HepG2 (cell line): ENCODE results near the gene RNU5B-1. TPM values are rescaled to one million over a fixed set of nuclear protein-coding genes. Genes with fewer than 3 reads are reported as not detected.

Source experiments
- ATAC-seq: fragments of 200-7000 bp; cut with Tn5 transposase; 3 replicates; pipeline ENCODE4 v1.9.1; 2020; ENCODE audit warnings: mild to moderate bottlenecking, moderate library complexity
- BruUV-seq: library from RNA; stranded (reverse); fragments of 400-500 nt; replicated peaks from 2 replicates; lab custom pipeline; 2021; lab: Mats Ljungman, UMichigan
- CTCF ChIA-PET: fragments of 300-600 bp; formaldehyde crosslinking; extraction: SDS; loops from one replicate; lab custom pipeline; 2021; ENCODE audit warnings: low total read pairs, inconsistent platforms, low intra/inter-chr PET ratio; lab: Yijun Ruan, JAX
- POLR2A ChIA-PET: fragments of 350-600 bp; sonication (Branson Sonifier 250); formaldehyde crosslinking; loops from one replicate; lab custom pipeline; 2020; ENCODE audit warnings: antibody characterized with exemption, inconsistent platforms; lab: Yijun Ruan, JAX
- DNase-seq: peaks from one replicate; pipeline ENCODE4 v3.0.0-alpha.2; 2015; ENCODE audit warnings: low spot score
- FAIRE-seq: peaks from 3 replicates; lab custom pipeline; 2011; peaks lifted over from hg19 to GRCh38; lab: Jason Lieb, UNC
- H2AFZ ChIP-seq: one replicate; pipeline ENCODE4 v1.6.1; 2011; ENCODE audit warnings: low read length, inconsistent platforms
- H3K27ac ChIP-seq: fragments of 300-600 bp; 3 replicates; pipeline ENCODE4 v1.8.0; 2011; ENCODE audit warnings: mixed run types, mild to moderate bottlenecking, mixed read lengths, low read length, inconsistent platforms; ENCODE audit not compliant: insufficient read depth; ENCODE audit errors: extremely low read length
- H3K27me3 ChIP-seq, 2 experiments: fragments of 200-600 bp in 1 of 2; 2 replicates in 1 of 2; 3 replicates in 1 of 2; pipeline versions ENCODE4 v1.6.0 to v1.8.0; 2011; ENCODE audit warnings: low read length in 2 of 2, mild to moderate bottlenecking in 2 of 2, moderate library complexity in 2 of 2, inconsistent platforms in 1 of 2; ENCODE audit not compliant: insufficient read depth in 2 of 2, control insufficient read depth in 1 of 2
- H3K36me3 ChIP-seq, 2 experiments: fragments of 200-600 bp in 1 of 2; replicated peaks in 1 of 2; 2 replicates in 1 of 2; 3 replicates in 1 of 2; pipeline versions ENCODE4 v1.5.1 to v1.8.0; 2011; ENCODE audit warnings: low read length in 2 of 2, inconsistent platforms in 1 of 2; ENCODE audit not compliant: insufficient read depth in 2 of 2, control insufficient read depth in 1 of 2
- H3K4me1 ChIP-seq: 2 replicates; pipeline ENCODE4 v1.5.1; 2012; ENCODE audit warnings: low read length, inconsistent platforms; ENCODE audit not compliant: insufficient read depth
- H3K4me2 ChIP-seq: 2 replicates; pipeline ENCODE4 v1.6.0; 2011; ENCODE audit warnings: low read depth, low read length, inconsistent platforms
- H3K4me3 ChIP-seq, 3 experiments: fragments of 200-600 bp in 1 of 3; sonication (generic), shearing (Covaris generic) in 1 of 3; replicated peaks in 1 of 3; 2 replicates each; pipeline ENCODE4 v1.5.1; 2011 to 2016; ENCODE audit warnings: low read length in 3 of 3, inconsistent platforms in 2 of 3, low read depth in 2 of 3, mild to moderate bottlenecking in 2 of 3, control low read depth in 1 of 3, mixed read lengths in 1 of 3; ENCODE audit not compliant: insufficient read depth in 1 of 3
- H3K79me2 ChIP-seq: one replicate; pipeline ENCODE4 v1.6.1; 2011; ENCODE audit warnings: low read length, inconsistent platforms; ENCODE audit not compliant: insufficient read depth
- H3K9ac ChIP-seq: 2 replicates; pipeline ENCODE4 v1.6.0; 2011; ENCODE audit warnings: mild to moderate bottlenecking, low read depth, low read length, inconsistent platforms; ENCODE audit not compliant: insufficient read depth
- H3K9me3 ChIP-seq: 2 replicates; pipeline ENCODE4 v1.5.1; 2012; ENCODE audit warnings: mild to moderate bottlenecking, low read length
- H4K20me1 ChIP-seq: 2 replicates; pipeline ENCODE4 v1.6.0; 2011; ENCODE audit warnings: inconsistent platforms, mild to moderate bottlenecking, low read length, moderate library complexity; ENCODE audit not compliant: insufficient read depth
- BORCS8-MEF2B ChIP-seq: sonication (generic); formaldehyde crosslinking; IDR thresholded peaks from 2 replicates; pipeline ENCODE4 v1.8.0; 2022; ENCODE audit warnings: mild to moderate bottlenecking, missing genetic modification reagents
- GATAD2A ChIP-seq: IDR thresholded peaks from 2 replicates; pipeline ENCODE4 v1.6.1; 2016
- HOXA3 ChIP-seq: sonication (generic); formaldehyde crosslinking; IDR thresholded peaks from 2 replicates; pipeline ENCODE4 v1.5.0; 2020; ENCODE audit warnings: missing genetic modification reagents
- MAFF ChIP-seq: IDR thresholded peaks from 2 replicates; pipeline ENCODE4 v1.6.1; 2011; ENCODE audit warnings: low read depth, low read length, improper control_type of control experiment
- REPIN1 ChIP-seq: sonication (generic); formaldehyde crosslinking; IDR thresholded peaks from 2 replicates; pipeline ENCODE4 v1.8.0; 2022; ENCODE audit warnings: missing genetic modification reagents, low read depth, mild to moderate bottlenecking, borderline replicate concordance
- TRIM24 ChIP-seq: sonication (generic); formaldehyde crosslinking; IDR thresholded peaks from 2 replicates; pipeline ENCODE4 v1.8.0; 2022; ENCODE audit warnings: mild to moderate bottlenecking, missing genetic modification reagents
- TSC22D2 ChIP-seq: sonication (generic); formaldehyde crosslinking; IDR thresholded peaks from 2 replicates; pipeline ENCODE4 v1.5.1; 2020; ENCODE audit warnings: missing genetic modification reagents, mild to moderate bottlenecking, borderline replicate concordance
- ZBTB1 ChIP-seq: sonication (generic); formaldehyde crosslinking; IDR thresholded peaks from 2 replicates; pipeline ENCODE4 v1.4.0; 2020; ENCODE audit warnings: missing genetic modification reagents, borderline replicate concordance
- ZFX ChIP-seq: sonication (generic); formaldehyde crosslinking; IDR thresholded peaks from 2 replicates; pipeline ENCODE4 v1.4.0; 2020; ENCODE audit warnings: mild to moderate bottlenecking, low read depth, missing genetic modification reagents, moderate library complexity
- ZNF224 ChIP-seq: sonication (generic); formaldehyde crosslinking; IDR thresholded peaks from 2 replicates; pipeline ENCODE4 v1.5.0; 2020; ENCODE audit warnings: mild to moderate bottlenecking, missing genetic modification reagents
- ZNF546 ChIP-seq: sonication (generic); formaldehyde crosslinking; conservative IDR thresholded peaks from 2 replicates; pipeline ENCODE4 v1.8.1; 2023; ENCODE audit warnings: mild to moderate bottlenecking, missing genetic modification reagents
- ZNF567 ChIP-seq: sonication (generic); formaldehyde crosslinking; IDR thresholded peaks from 2 replicates; pipeline ENCODE4 v1.8.1; 2023; ENCODE audit warnings: mild to moderate bottlenecking, missing genetic modification reagents, borderline replicate concordance
- ZNF605 ChIP-seq: sonication (generic); formaldehyde crosslinking; IDR thresholded peaks from 2 replicates; pipeline ENCODE4 v1.8.0; 2022; ENCODE audit warnings: mild to moderate bottlenecking, missing genetic modification reagents
- WGBS: methylation state at CpG from one replicate; pipeline ENCODE4 v1.1.6; 2017; ENCODE audit warnings: low lambda C conversion rate; 5-methylcytosine and 5-hydroxymethylcytosine counted together
- in situ Hi-C: cut with HindIII; loops from 2 replicates; pipeline ENCODE4 v1.10.0; 2017; ENCODE audit warnings: low pct_unique_long_range_greater_than_20kb; ENCODE audit not compliant: extremely low pct_ligation_motif_present
- intact Hi-C: fragments of 100-400 bp; cut with micrococcal nuclease; formaldehyde crosslinking; loops from one replicate; pipeline ENCODE4 v1.10.0; 2022; ENCODE audit not compliant: unreplicated experiment
- polyA plus RNA-seq, 8 experiments: library from polyadenylated mRNA; depleted of rRNA in 3 of 8; stranded (reverse) in 7 of 8; unstranded in 1 of 8; fragments of >200 nt; fragmentation: Illumina TruSeq in 4 of 8; extraction: Trizol in 4 of 8; gene quantifications; 2 replicates each; pipeline versions ENCODE4 v1.2.1 to v1.2.3, GENCODE V29; 2011 to 2016; ENCODE audit warnings: low read depth in 4 of 8, missing spikeins in 1 of 8, mixed read lengths in 1 of 8; ENCODE audit not compliant: insufficient read depth in 1 of 8
- total RNA-seq, 5 experiments: library from RNA; depleted of rRNA; stranded (reverse); fragments of >200 nt; fragmentation: Illumina TruSeq; extraction: Trizol; gene quantifications; 2 replicates each; pipeline ENCODE4 v1.2.3, GENCODE V29; 2016; ENCODE audit warnings: low read depth in 1 of 5
- TF ChIP-seq, protein P1 (sequence below): sonication (generic); formaldehyde crosslinking; IDR thresholded peaks from 2 replicates; pipeline ENCODE4 v1.8.1; 2023; ENCODE audit warnings: mild to moderate bottlenecking, inconsistent platforms, moderate library complexity, missing genetic modification reagents, borderline replicate concordance
- TF ChIP-seq, protein P2 (sequence below): IDR thresholded peaks from 2 replicates; pipeline ENCODE4 v1.6.1; 2012; ENCODE audit warnings: inconsistent platforms
- TF ChIP-seq, protein P3 (sequence below): IDR thresholded peaks from 2 replicates; pipeline ENCODE4 v1.6.1; 2018; ENCODE audit warnings: missing genetic modification reagents

RNU5B-1 gene
- total and polyA plus RNA-seq, 2 of the 13 experiments (the other 11 are each of a cell fraction or from before 2014, with no cell fraction given) = 1,646 TPM; not detected in 1

DNA sequence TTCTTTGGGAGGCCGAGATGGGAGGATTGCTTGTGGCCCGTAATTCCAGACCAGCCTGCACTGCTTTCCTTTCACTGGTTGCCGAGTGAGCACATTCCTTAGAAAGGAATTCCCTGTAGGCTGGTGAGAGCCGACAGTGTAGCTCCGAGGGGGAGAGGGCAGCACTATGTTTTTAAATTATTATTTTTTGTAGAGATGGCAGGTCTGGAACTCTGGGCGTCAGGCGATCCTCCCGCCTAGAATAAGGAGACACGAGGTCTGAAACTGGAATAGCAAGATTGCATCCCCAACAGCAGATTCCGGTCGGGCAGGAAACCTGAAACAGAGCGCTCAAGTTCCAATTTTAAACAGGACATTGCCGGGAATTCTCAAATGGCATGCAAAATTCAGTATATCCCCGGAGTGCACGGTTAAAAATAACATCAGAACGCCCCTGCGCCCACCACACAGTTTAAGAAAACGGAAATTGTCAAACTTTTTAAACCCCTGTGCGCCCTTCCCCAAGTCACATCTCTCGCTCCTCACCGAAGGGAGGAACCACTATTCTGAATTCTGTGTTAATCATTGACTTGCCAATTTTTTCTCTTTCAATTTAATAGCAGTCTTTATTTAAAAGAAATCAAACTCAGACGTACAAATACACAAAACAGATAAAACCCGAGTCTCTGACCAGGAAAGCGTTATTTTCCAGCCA is 643 bp upstream of the RNU5B-1 start:
- H3K4me1 ChIP-seq = peaks cover 47% of the 10 kb centered on the region
- no TSS peak for BruUV-seq
- H3K4me3 ChIP-seq = peak overlapping the region; percentile 62 to 81 (median 73)
- H4K20me1 ChIP-seq = no peaks in the 10 kb centered on the region
- H2AFZ ChIP-seq = peak overlapping the region; percentile 65
- WGBS = 2% methylated on average over 24 of the region's 24 CpGs
- intact Hi-C loops = loop anchor here (1.0 kb wide), 2 partner anchors 8 kb away; partner anchors contain the start of gene RNU5A-1
- ATAC-seq (peak; percentile 44), DNase-seq (peak; percentile 50), FAIRE-seq (no peak)
- ChIA-PET POLR2A (interaction anchor here (0.8 to 2.4 kb wide), 30 partner anchors 9 to 1140 kb away, joined by 3 to 50 read pairs (median 6); partner anchors contain the start of genes CLPX, DPP8, IGDCC3 and PARP16), CTCF (interaction anchor here (1.0 kb wide), 1 partner anchor 115 kb away, joined by 5 read pairs; no protein-coding TSS in a partner anchor)
- peak overlapping the region; percentile 94 for H3K4me2 ChIP-seq
- peak overlapping the region; percentile 86 for H3K9ac ChIP-seq
- peak overlapping the region; percentile 91 for H3K27ac ChIP-seq
- no peaks in the 10 kb centered on the region for H3K36me3 ChIP-seq
- no peaks in the 10 kb centered on the region for H3K9me3 ChIP-seq
- peaks cover 9% of the 10 kb centered on the region for H3K79me2 ChIP-seq
- H3K27me3 ChIP-seq = no peaks in the 10 kb centered on the region; a peak in 1 of 5 replicates
- in situ Hi-C loops = no loop called here
- no peak for TF ChIP-seq ZBTB1 (CRISPR knock-in tag)
- no peak for TF ChIP-seq REPIN1 (CRISPR knock-in tag)
- 0 out of 2 replicates have a peak, but pooled peaks have one; percentile 40 for TF ChIP-seq BORCS8-MEF2B (CRISPR knock-in tag)
- TF ChIP-seq, protein P1, sequence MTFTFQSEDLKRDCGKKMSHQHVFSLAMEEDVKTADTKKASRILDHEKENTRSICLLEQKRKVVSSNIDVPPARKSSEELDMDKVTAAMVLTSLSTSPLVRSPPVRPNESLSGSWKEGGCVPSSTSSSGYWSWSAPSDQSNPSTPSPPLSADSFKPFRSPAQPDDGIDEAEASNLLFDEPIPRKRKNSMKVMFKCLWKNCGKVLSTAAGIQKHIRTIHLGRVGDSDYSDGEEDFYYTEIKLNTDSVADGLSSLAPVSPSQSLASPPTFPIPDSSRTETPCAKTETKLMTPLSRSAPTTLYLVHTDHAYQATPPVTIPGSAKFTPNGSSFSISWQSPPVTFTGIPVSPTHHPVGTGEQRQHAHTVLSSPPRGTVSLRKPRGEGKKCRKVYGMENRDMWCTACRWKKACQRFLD (CRISPR knock-in tag) = no peak
- TF ChIP-seq, protein P2, sequence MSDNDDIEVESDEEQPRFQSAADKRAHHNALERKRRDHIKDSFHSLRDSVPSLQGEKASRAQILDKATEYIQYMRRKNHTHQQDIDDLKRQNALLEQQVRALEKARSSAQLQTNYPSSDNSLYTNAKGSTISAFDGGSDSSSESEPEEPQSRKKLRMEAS = peak; percentile 91
- TF ChIP-seq ZFX (CRISPR knock-in tag) = peak; percentile 49; the same call in 1 of the 2 replicates
- no peak for TF ChIP-seq ZNF567 (CRISPR knock-in tag)
- peak; percentile 17; the same call in 1 of the 2 replicates for TF ChIP-seq GATAD2A
- TF ChIP-seq TRIM24 = no peak
- peak; percentile 42; the same call in 1 of the 2 replicates for TF ChIP-seq MAFF
- TF ChIP-seq ZNF224 = 0 out of 2 replicates have a peak, but pooled peaks have one; percentile 39
- no peak for TF ChIP-seq ZNF546 (CRISPR knock-in tag)
- TF ChIP-seq HOXA3 = 0 out of 2 replicates have a peak, but pooled peaks have one; percentile 13
- TF ChIP-seq, protein P3, sequence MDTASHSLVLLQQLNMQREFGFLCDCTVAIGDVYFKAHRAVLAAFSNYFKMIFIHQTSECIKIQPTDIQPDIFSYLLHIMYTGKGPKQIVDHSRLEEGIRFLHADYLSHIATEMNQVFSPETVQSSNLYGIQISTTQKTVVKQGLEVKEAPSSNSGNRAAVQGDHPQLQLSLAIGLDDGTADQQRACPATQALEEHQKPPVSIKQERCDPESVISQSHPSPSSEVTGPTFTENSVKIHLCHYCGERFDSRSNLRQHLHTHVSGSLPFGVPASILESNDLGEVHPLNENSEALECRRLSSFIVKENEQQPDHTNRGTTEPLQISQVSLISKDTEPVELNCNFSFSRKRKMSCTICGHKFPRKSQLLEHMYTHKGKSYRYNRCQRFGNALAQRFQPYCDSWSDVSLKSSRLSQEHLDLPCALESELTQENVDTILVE (CRISPR knock-in tag) = no peak; the same call in 1 of the 2 replicates
- TF ChIP-seq TSC22D2 = 0 out of 2 replicates have a peak, but pooled peaks have one; percentile 25
- TF ChIP-seq ZNF605 (CRISPR knock-in tag) = 0 out of 2 replicates have a peak, but pooled peaks have one; percentile 21
